K562 (cell line): Measurements from ENCODE around the gene CPEB1. TPM values are rescaled to one million over a fixed set of nuclear protein-coding genes. Genes with fewer than 3 reads are reported as not detected.

Source experiments
- ATAC-seq: fragments of 200-7000 bp; cut with Tn5 transposase; 3 replicates; pipeline ENCODE4 v1.9.1; 2020; ENCODE audit warnings: moderate library complexity
- Bru-seq: library from RNA; stranded (reverse); fragments of 400-500 nt; gene quantifications from one replicate; lab custom pipeline; 2021; lab: Mats Ljungman, UMichigan
- BruChase-seq, 2 experiments: library from RNA; stranded (reverse); fragments of 400-500 nt; gene quantifications; one replicate each; lab custom pipeline; 2021; lab: Mats Ljungman, UMichigan
- BruUV-seq: library from RNA; stranded (reverse); fragments of 400-500 nt; replicated peaks from 2 replicates; lab custom pipeline; 2021; lab: Mats Ljungman, UMichigan
- CTCF ChIA-PET: fragments of 300-600 bp; formaldehyde crosslinking; extraction: SDS; loops from one replicate; lab custom pipeline; 2021; ENCODE audit warnings: low intra/inter-chr PET ratio; lab: Yijun Ruan, JAX
- POLR2A ChIA-PET: fragments of 300-600, 350-650 bp; sonication (Branson Sonifier 250); formaldehyde crosslinking; extraction: SDS; loops from one replicate; lab custom pipeline; 2021; ENCODE audit warnings: antibody characterized with exemption, inconsistent platforms; lab: Yijun Ruan, JAX
- DNase-seq, 4 experiments: peaks; one replicate each; pipeline versions ENCODE4 v3.0.0 to v3.0.0-alpha.2; 2011 to 2018; ENCODE audit warnings: low spot score in 3 of 4, mixed read lengths in 3 of 4; ENCODE audit errors: extremely low read depth in 1 of 4
- FAIRE-seq: peaks from 2 replicates; lab custom pipeline; 2011; peaks lifted over from hg19 to GRCh38; lab: Jason Lieb, UNC
- H2AFZ ChIP-seq: 2 replicates; pipeline ENCODE4 v1.6.0; 2011; ENCODE audit warnings: low read depth, low read length, control low read depth, inconsistent platforms
- H3K27ac ChIP-seq: fragments of 200-600 bp; 3 replicates; pipeline ENCODE4 v1.8.0; 2011; ENCODE audit warnings: low read depth, mild to moderate bottlenecking, control low read depth, inconsistent platforms, low read length, moderate library complexity, mixed read lengths; ENCODE audit errors: extremely low read depth
- H3K27me3 ChIP-seq, 2 experiments: fragments of 300-600 bp in 1 of 2; 2 replicates in 1 of 2; 3 replicates in 1 of 2; pipeline versions ENCODE4 v1.6.0 to v1.8.0; 2011; ENCODE audit warnings: inconsistent platforms in 2 of 2, low read length in 2 of 2, mild to moderate bottlenecking in 1 of 2, mixed read lengths in 1 of 2, moderate library complexity in 1 of 2; ENCODE audit not compliant: control insufficient read depth in 2 of 2, insufficient read depth in 2 of 2
- H3K36me3 ChIP-seq: fragments of 300-600 bp; 3 replicates; pipeline ENCODE4 v1.8.0; 2011; ENCODE audit warnings: mild to moderate bottlenecking, low read length, inconsistent platforms; ENCODE audit not compliant: control insufficient read depth, insufficient read depth
- H3K4me1 ChIP-seq, 2 experiments: fragments of 200-600 bp in 1 of 2; replicated peaks in 1 of 2; 2 replicates in 1 of 2; 3 replicates in 1 of 2; pipeline versions ENCODE4 v1.5.1 to v1.8.0; 2011; ENCODE audit warnings: inconsistent platforms in 2 of 2, low read length in 2 of 2, mild to moderate bottlenecking in 1 of 2, mixed read lengths in 1 of 2, moderate library complexity in 1 of 2; ENCODE audit not compliant: control insufficient read depth in 2 of 2, insufficient read depth in 2 of 2
- H3K4me2 ChIP-seq: 2 replicates; pipeline ENCODE4 v1.6.1; 2011; ENCODE audit warnings: low read length, control low read depth, inconsistent platforms, mixed read lengths; ENCODE audit not compliant: insufficient read depth
- H3K4me3 ChIP-seq: fragments of 200-600 bp; sonication (generic), shearing (Covaris generic); 2 replicates; pipeline ENCODE4 v1.5.1; 2016; ENCODE audit warnings: control low read depth, inconsistent platforms
- H3K79me2 ChIP-seq: fragments of 200-600 bp; 3 replicates; pipeline ENCODE4 v1.8.0; 2011; ENCODE audit warnings: low read length, inconsistent platforms; ENCODE audit not compliant: control insufficient read depth, insufficient read depth
- H3K9ac ChIP-seq, 2 experiments: 2 replicates each; pipeline versions ENCODE4 v1.6.0 to v1.6.1; 2011; ENCODE audit warnings: low read depth in 2 of 2, low read length in 2 of 2, control low read depth in 1 of 2, inconsistent platforms in 1 of 2, mild to moderate bottlenecking in 1 of 2, mixed read lengths in 1 of 2; ENCODE audit not compliant: insufficient read depth in 1 of 2
- H3K9me1 ChIP-seq: one replicate; pipeline ENCODE4 v1.6.0; 2011; ENCODE audit warnings: inconsistent platforms, mild to moderate bottlenecking, low read length, moderate library complexity; ENCODE audit not compliant: control insufficient read depth, insufficient read depth
- H3K9me3 ChIP-seq: replicated peaks from 2 replicates; pipeline ENCODE4 v1.5.1; 2011; ENCODE audit warnings: low read depth, low read length, inconsistent platforms; ENCODE audit not compliant: control insufficient read depth, insufficient read depth
- H4K20me1 ChIP-seq: replicated peaks from 2 replicates; pipeline ENCODE4 v1.6.1; 2011; ENCODE audit warnings: low read length, inconsistent platforms, mixed read lengths; ENCODE audit not compliant: control insufficient read depth, insufficient read depth
- CCAR2 ChIP-seq: fragments of 200-400 bp; formaldehyde crosslinking; IDR thresholded peaks from 2 replicates; pipeline ENCODE4 v1.6.1; 2017; ENCODE audit warnings: mild to moderate bottlenecking, low read depth, low read length
- ESRRB ChIP-seq: fragments of 250-450 bp; sonication (Bioruptor Pico); IDR thresholded peaks from 2 replicates; pipeline ENCODE4 v1.5.0; 2020; ENCODE audit warnings: mild to moderate bottlenecking, moderate library complexity, borderline replicate concordance
- FOXA3 ChIP-seq, 2 experiments: fragments of 450-650 bp in 1 of 2; sonication (generic) in 1 of 2; formaldehyde crosslinking; IDR thresholded peaks in 1 of 2; conservative IDR thresholded peaks in 1 of 2; 2 replicates each; pipeline versions ENCODE4 v1.4.0 to v1.8.0; 2020 to 2022; ENCODE audit warnings: mild to moderate bottlenecking in 2 of 2, missing genetic modification reagents in 1 of 2
- HOXB6 ChIP-seq: fragments of 250-450 bp; sonication (Bioruptor Pico); IDR thresholded peaks from 2 replicates; pipeline ENCODE4 v1.5.1; 2022; ENCODE audit warnings: mild to moderate bottlenecking, borderline replicate concordance
- ILF3 ChIP-seq: fragments of 450-650 bp; IDR thresholded peaks from 2 replicates; pipeline ENCODE4 v1.6.1; 2018; ENCODE audit warnings: antibody characterized with exemption, mild to moderate bottlenecking, moderate library complexity, borderline replicate concordance
- MED1 ChIP-seq: sonication (generic); formaldehyde crosslinking; IDR thresholded peaks from 2 replicates; pipeline ENCODE4 v1.8.1; 2023; ENCODE audit warnings: missing genetic modification reagents, borderline replicate concordance
- SMAD2 ChIP-seq: fragments of 150-350 bp; IDR thresholded peaks from 2 replicates; pipeline ENCODE4 v1.6.1; 2014; ENCODE audit warnings: low read depth, mild to moderate bottlenecking, low read length
- SRSF9 ChIP-seq: fragments of 200-400 bp; formaldehyde crosslinking; IDR thresholded peaks from 2 replicates; pipeline ENCODE4 v1.6.1; 2017; ENCODE audit warnings: low read depth, low read length, borderline replicate concordance
- WHSC1 ChIP-seq: IDR thresholded peaks from one replicate; pipeline ENCODE4 v1.6.1; 2012; ENCODE audit warnings: low read length, control low read depth, inconsistent platforms
- ZNF24 ChIP-seq: fragments of 450-650 bp; IDR thresholded peaks from 2 replicates; pipeline ENCODE4 v1.6.1; 2016
- ZNF263 ChIP-seq: sonication (generic); formaldehyde crosslinking; IDR thresholded peaks from 2 replicates; pipeline ENCODE4 v1.8.0; 2022; ENCODE audit warnings: mild to moderate bottlenecking, missing genetic modification reagents, borderline replicate concordance
- ZNF316 ChIP-seq: fragments of 450-650 bp; IDR thresholded peaks from 2 replicates; pipeline ENCODE4 v1.6.1; 2016
- ZNF780A ChIP-seq: fragments of 250-450 bp; sonication (Bioruptor Pico); IDR thresholded peaks from 2 replicates; pipeline ENCODE4 v1.5.0; 2021; ENCODE audit warnings: mild to moderate bottlenecking
- WGBS: fragments of 100-300 bp; shearing (Covaris generic); methylation state at CpG from one replicate; pipeline ENCODE4 v1.1.6; 2016; ENCODE audit warnings: low coverage, mixed read lengths; ENCODE audit not compliant: insufficient coverage; ENCODE audit errors: missing lambda C conversion rate; 5-methylcytosine and 5-hydroxymethylcytosine counted together
- in situ Hi-C: fragments of 300-500 bp; cut with MboI; formaldehyde crosslinking; loops from 4 replicates; pipeline ENCODE4 v1.15.0; 2018; ENCODE audit warnings: inconsistent platforms, mixed read lengths
- intact Hi-C: fragments of 100-400 bp; cut with micrococcal nuclease; formaldehyde crosslinking; loops from 2 replicates; pipeline ENCODE4 v1.14.2; 2022
- long read RNA-seq, 3 experiments: library from polyadenylated mRNA in 2 of 3; library from RNA in 1 of 3; unstranded in 2 of 3; stranded (forward) in 1 of 3; transcript quantifications; one replicate each; pipeline ENCODE4 v2.0.0, GENCODE V29; 2019 to 2022
- polyA minus RNA-seq, 3 experiments: library from RNA; depleted of rRNA, polyadenylated mRNA; stranded (reverse); fragments of >200 nt; gene quantifications; 2 replicates each; pipeline ENCODE4 v1.2.3, GENCODE V29; 2011
- polyA plus RNA-seq, 8 experiments: library from polyadenylated mRNA; depleted of rRNA in 4 of 8; stranded (reverse) in 5 of 8; unstranded in 3 of 8; fragments of >200 nt; fragmentation: Nextera tagmentation in 2 of 8; fragmentation: Illumina TruSeq in 1 of 8; extraction: Ambion mirVana in 2 of 8; extraction: Trizol in 1 of 8; gene quantifications; 2 replicates each; pipeline versions ENCODE4 v1.2.1 to v1.2.3, GENCODE V29; 2011 to 2014; ENCODE audit warnings: inconsistent platforms in 1 of 8, missing spikeins in 1 of 8
- total RNA-seq, 7 experiments: library from RNA; depleted of rRNA in 6 of 7; stranded (reverse); fragments of >200 nt in 6 of 7; fragmentation: Illumina TruSeq in 2 of 7; extraction: Trizol in 2 of 7; gene quantifications; 2 replicates each; pipeline versions ENCODE4 v1.2.1 to v1.2.3, GENCODE V29; 2011 to 2021; ENCODE audit warnings: low replicate concordance in 1 of 7
- TF ChIP-seq, protein P1 (sequence below): fragments of 200-400 bp; formaldehyde crosslinking; IDR thresholded peaks from 2 replicates; pipeline ENCODE4 v1.6.1; 2017; ENCODE audit warnings: mild to moderate bottlenecking, low read depth, low read length, moderate library complexity

Gene CPEB1
- total RNA-seq (2011; cell fraction: chromatin; rRNA removed; ENCODE audit: low replicate concordance), result 28.7 and 54.4 TPM in 2 replicates
- total RNA-seq (2011; cell fraction: nucleolus; rRNA removed), result 20.5 and 27.2 TPM in 2 replicates
- total RNA-seq (2011; cell fraction: nucleoplasm; rRNA removed), result 38.1 and 39.1 TPM in 2 replicates
- total RNA-seq (2014; rRNA removed), result 6.3 and 10.9 TPM in 2 replicates
- 8.9 and 9.7 TPM in 2 replicates for total RNA-seq (2014; rRNA removed; fragmentation: Illumina TruSeq; extraction: Trizol)
- 10.2 and 10.5 TPM in 2 replicates for total RNA-seq (2015; rRNA removed; fragmentation: Illumina TruSeq; extraction: Trizol)
- total RNA-seq (2021), result 13.4 and 13.7 TPM in 2 replicates
- polyA plus RNA-seq (2011; rRNA removed), result 11.3 and 19.7 TPM in 2 replicates
- 8.0 and 10.2 TPM in 2 replicates for polyA plus RNA-seq (2011; cell fraction: cytosol; rRNA removed)
- polyA plus RNA-seq (2011; cell fraction: nucleus; rRNA removed), result 82.3 and 90.6 TPM in 2 replicates
- 12.4 and 14.5 TPM in 2 replicates for polyA plus RNA-seq (2012)
- polyA plus RNA-seq (2014; fragmentation: Illumina TruSeq; extraction: Trizol), result 9.1 and 11.0 TPM in 2 replicates
- polyA plus RNA-seq (2014; fragmentation: Nextera tagmentation; extraction: Ambion mirVana), result 1 to 10 TPM; 2.2 to 2.8 TPM
- 8.9 and 9.8 TPM in 2 replicates for polyA plus RNA-seq (2014; rRNA removed)
- polyA minus RNA-seq (2011; rRNA and poly(A)+ RNA removed), result 21.3 and 24.0 TPM in 2 replicates
- 14.0 and 15.8 TPM in 2 replicates for polyA minus RNA-seq (2011; cell fraction: cytosol; rRNA and poly(A)+ RNA removed)
- 30.6 and 37.4 TPM in 2 replicates for polyA minus RNA-seq (2011; cell fraction: nucleus; rRNA and poly(A)+ RNA removed)
- percentile 72 among the genes with signal in this experiment for Bru-seq, nascent RNA
- percentile 79 among the genes with signal in this experiment for BruChase-seq, experiment 1, labeled RNA remaining after a 2-hour chase
- BruChase-seq, experiment 2, labeled RNA remaining after a 6-hour chase, result percentile 78 among the genes with signal in this experiment
- long read RNA-seq, experiment 1, transcript CPEB1-218 (12 exons, 2,422 nt), result minor isoform, 5 of 56 reads
- long read RNA-seq, experiment 1, transcript CPEB1-211 (12 exons, 2,112 nt), result major isoform, 12 of 56 reads
- long read RNA-seq, experiment 1, partial matches to known transcripts, result 7 of 56 reads
- long read RNA-seq, experiment 1, other reads (novel, unspliced or antisense), result 28 of 56 reads
- long read RNA-seq, experiment 2, partial matches to known transcripts, result 0 of 6 reads
- long read RNA-seq, experiment 2, other reads (novel, unspliced or antisense), result 6 of 6 reads
- long read RNA-seq, experiment 3, partial matches to known transcripts, result 0 of 6 reads
- long read RNA-seq, experiment 3, other reads (novel, unspliced or antisense), result 4 of 6 reads

DNA sequence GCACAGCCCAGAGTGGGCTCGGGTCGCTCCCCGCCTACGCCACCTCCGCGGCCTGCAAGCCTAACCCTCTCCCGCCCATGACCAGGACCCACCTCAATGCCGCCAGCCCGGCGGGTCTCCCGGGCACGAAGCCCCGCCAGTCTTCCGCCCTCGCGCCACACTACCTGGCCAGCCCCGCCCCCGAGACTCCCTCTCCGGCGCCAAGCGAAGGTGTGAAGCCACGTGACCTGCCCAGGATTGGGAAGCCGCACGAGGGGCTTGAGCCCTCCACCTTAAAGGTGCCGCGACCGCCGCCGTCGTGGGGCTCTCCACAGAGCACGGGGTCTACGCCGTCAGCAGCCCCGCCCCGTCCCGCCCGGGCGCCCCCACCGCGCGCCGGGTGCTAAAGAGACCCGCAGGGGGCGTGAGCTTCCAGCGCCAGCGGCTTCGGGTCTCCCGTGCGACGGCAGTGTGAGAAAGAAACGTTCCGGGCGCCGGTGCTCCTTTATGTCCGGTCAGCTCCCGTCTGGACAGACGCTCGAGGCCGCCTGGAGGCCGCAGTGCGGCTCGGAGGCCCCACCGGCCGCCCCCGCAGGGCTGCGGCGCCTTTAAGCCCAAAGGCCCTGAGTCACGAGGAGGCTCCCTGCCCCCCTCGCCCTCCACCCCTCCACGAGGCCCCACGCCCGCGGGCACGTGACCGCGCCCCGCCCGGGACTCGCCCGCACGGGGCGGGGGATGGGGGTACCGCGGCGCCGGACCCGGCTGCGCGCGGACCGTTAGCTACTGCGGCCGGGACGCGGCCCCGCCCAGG is at the start of gene CPEB1:
TSS of gene CPEB1 (minus strand) at position 319 of the 790 bp plus-strand sequence. CDS start 18,904 bp downstream, outside the sequence.
- 2% methylated on average over 55 of the region's 96 CpGs for WGBS
- peak within 1 kb of the TSS; percentile 83 for H3K4me2 ChIP-seq
- H2AFZ ChIP-seq, result peak within 1 kb of the TSS; percentile 84
- peaks cover 50% of the 10 kb centered on the region for H3K79me2 ChIP-seq
- no peaks in the 10 kb centered on the region for H4K20me1 ChIP-seq
- ChIA-PET CTCF (no interaction called here), POLR2A (interaction anchor here (0.5 to 1.3 kb wide), 8 partner anchors 9 to 366 kb away, joined by 3 to 4 read pairs (median 3); no protein-coding TSS in a partner anchor)
- FAIRE-seq (no peak), ATAC-seq (peak; percentile 61), DNase-seq (peak; percentile 87 to 93 (median 91))
- intact Hi-C loops (loop anchor here (2.0 to 10.0 kb wide), 2 partner anchors 106 to 158 kb away; partner anchors contain the start of genes FSD2, RPS17 and WHAMM), in situ Hi-C loops (no loop called here)
- H3K27ac ChIP-seq, result peak within 1 kb of the TSS; percentile 90
- H3K9me1 ChIP-seq, result no peaks in the 10 kb centered on the region
- H3K9me3 ChIP-seq, result no peaks in the 10 kb centered on the region
- H3K27me3 ChIP-seq, result no peaks in the 10 kb centered on the region
- H3K4me1 ChIP-seq, result peaks cover 42 to 60% of the 10 kb centered on the region in 2 experiments
- H3K9ac ChIP-seq, result peak within 1 kb of the TSS; percentile 74 to 91
- H3K4me3 ChIP-seq, result peak within 1 kb of the TSS; percentile 44
- no TSS peak for BruUV-seq
- no peaks in the 10 kb centered on the region for H3K36me3 ChIP-seq
- TF ChIP-seq CCAR2 (no peak), WHSC1 (no peak), ZNF24 (no peak), ZNF780A (no peak), SRSF9 (no peak), ZNF263 (CRISPR knock-in tag) (peak; percentile 50), MED1 (CRISPR knock-in tag) (no peak), FOXA3 (CRISPR knock-in tag; conservative IDR thresholded peaks at IDR 0.05 in 1 of 2, IDR thresholded peaks at IDR 0.05 in 1 of 2) (no peak), ILF3 (no peak; the same call in 1 of the 2 replicates), ESRRB (CRISPR knock-in tag) (no peak), HOXB6 (CRISPR knock-in tag) (no peak), SMAD2 (no peak), ZNF316 (0 out of 2 replicates have a peak, but pooled peaks have one; percentile 3)
- TF ChIP-seq, protein P1, sequence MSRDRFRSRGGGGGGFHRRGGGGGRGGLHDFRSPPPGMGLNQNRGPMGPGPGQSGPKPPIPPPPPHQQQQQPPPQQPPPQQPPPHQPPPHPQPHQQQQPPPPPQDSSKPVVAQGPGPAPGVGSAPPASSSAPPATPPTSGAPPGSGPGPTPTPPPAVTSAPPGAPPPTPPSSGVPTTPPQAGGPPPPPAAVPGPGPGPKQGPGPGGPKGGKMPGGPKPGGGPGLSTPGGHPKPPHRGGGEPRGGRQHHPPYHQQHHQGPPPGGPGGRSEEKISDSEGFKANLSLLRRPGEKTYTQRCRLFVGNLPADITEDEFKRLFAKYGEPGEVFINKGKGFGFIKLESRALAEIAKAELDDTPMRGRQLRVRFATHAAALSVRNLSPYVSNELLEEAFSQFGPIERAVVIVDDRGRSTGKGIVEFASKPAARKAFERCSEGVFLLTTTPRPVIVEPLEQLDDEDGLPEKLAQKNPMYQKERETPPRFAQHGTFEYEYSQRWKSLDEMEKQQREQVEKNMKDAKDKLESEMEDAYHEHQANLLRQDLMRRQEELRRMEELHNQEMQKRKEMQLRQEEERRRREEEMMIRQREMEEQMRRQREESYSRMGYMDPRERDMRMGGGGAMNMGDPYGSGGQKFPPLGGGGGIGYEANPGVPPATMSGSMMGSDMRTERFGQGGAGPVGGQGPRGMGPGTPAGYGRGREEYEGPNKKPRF, result no peak
